ENCODE data around the gene GYS1. TPM values are rescaled to one million over a fixed set of nuclear protein-coding genes. Genes with fewer than 3 reads are reported as not detected.

The GYS1 gene
- total RNA-seq, 2 donors from 2014 or later, result 85.7 to 119 TPM

- peak overlapping the region; percentile 100 for H3K4me3 Mint-ChIP-seq
Measured at GRCh38 chr19:48968179-48968661, 24.9 kb downstream of the GYS1 start.

DNA sequence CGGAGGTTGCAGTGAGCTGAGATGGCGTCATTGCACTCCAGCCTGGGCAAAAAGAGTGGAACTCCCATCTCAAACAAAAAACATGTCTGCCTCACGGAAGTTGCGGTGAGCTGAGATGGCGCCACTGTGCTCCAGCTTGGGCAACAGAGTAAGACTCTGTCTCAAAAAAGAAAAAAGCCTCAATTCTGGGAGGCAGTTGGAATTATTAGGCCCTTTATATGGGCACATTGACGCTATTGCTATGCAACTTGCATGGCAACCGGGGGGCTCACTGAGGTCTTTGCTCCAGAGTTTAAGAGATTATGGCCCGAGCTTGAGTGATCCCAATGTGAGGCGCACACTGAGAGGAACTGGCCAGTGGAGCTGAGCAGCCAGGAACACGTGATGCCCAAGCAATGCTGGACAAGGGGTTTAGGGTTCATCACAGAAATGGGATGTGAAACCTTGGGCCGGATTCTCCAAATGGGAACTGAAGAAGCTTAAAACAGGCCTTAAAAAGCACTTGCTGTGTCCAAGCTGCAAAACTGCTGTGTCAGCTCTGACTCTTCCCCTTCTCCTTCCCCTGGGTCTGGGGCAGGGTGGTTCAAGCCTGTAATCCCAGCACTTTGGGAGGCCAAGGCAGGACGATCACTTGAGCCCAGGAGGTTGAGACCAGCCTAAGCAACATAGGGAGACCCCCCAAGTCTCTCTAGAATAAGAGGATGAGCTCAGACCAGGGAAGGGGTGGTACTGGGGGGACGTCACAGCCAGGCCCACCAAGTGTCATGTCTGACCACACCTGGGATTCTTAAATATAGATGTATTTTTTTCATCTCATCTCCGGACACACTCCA lies 25.5 kb downstream of the GYS1 start:
- Mint-ChIP-seq H3K27ac (peak overlapping the region; percentile 86 to 99), H3K36me3 (peaks cover 7% of the 10 kb centered on the region), H3K4me1 (ENCODE audit: low read depth in 2 of 2) (peaks cover 47 to 53% of the 10 kb centered on the region in 2 donors), H3K9me3 (no peaks in the 10 kb centered on the region), H3K4me3 (peak overlapping the region; percentile 100), H3K27me3 (no peaks in the 10 kb centered on the region)
- ATAC-seq (no peak), DNase-seq (ENCODE audit: low spot score) (no peak)

More at GRCh38 chr19:48968179-48968661, 24.9 kb downstream of the GYS1 start:
- Mint-ChIP-seq H3K4me1 (ENCODE audit: low read depth in 2 of 2) (peaks cover 41 to 46% of the 10 kb centered on the region in 2 donors), H3K9me3 (no peaks in the 10 kb centered on the region), H3K27me3 (no peaks in the 10 kb centered on the region), H3K36me3 (peaks cover 7% of the 10 kb centered on the region), H3K27ac (peak overlapping the region; percentile 18 to 86)
- no peak for DNase-seq (ENCODE audit: low spot score)
- ATAC-seq, result no peak

GRCh38 chr19:48966541-48967345 lies 26.4 kb downstream of the GYS1 start:
- peaks cover 7% of the 10 kb centered on the region for H3K36me3 Mint-ChIP-seq

GRCh38 chr19:48965806-48966540 lies 27.1 kb downstream of the GYS1 start:
- DNase-seq (ENCODE audit: low spot score) (peak; percentile 89), ATAC-seq (peak; percentile 61 to 66)
- Mint-ChIP-seq H3K27me3 (no peaks in the 10 kb centered on the region), H3K4me1 (ENCODE audit: low read depth in 2 of 2) (peaks cover 55 to 63% of the 10 kb centered on the region in 2 donors), H3K4me3 (peak overlapping the region; percentile 100), H3K36me3 (peaks cover 7% of the 10 kb centered on the region), H3K27ac (peak overlapping the region; percentile 98 to 99), H3K9me3 (no peaks in the 10 kb centered on the region)

More at GRCh38 chr19:48966541-48967345, 26.4 kb downstream of the GYS1 start:
- no peak for ATAC-seq
- peaks cover 56 to 61% of the 10 kb centered on the region in 2 donors for H3K4me1 Mint-ChIP-seq (ENCODE audit: low read depth in 2 of 2)
- no peaks in the 10 kb centered on the region for H3K9me3 Mint-ChIP-seq
- H3K27me3 Mint-ChIP-seq, result no peaks in the 10 kb centered on the region
- DNase-seq (ENCODE audit: low spot score), result no peak
- peak overlapping the region; percentile 98 to 99 for H3K27ac Mint-ChIP-seq
- H3K4me3 Mint-ChIP-seq, result peak overlapping the region; percentile 100

- Mint-ChIP-seq H3K27ac (peak within 1 kb of the TSS; percentile 98 to 99), H3K9me3 (no peaks in the 10 kb centered on the region), H3K4me1 (ENCODE audit: low read depth in 2 of 2) (peaks cover 52 to 60% of the 10 kb centered on the region in 2 donors), H3K27me3 (no peaks in the 10 kb centered on the region), H3K4me3 (peak within 1 kb of the TSS; percentile 100), H3K36me3 (peaks cover 7% of the 10 kb centered on the region)
- DNase-seq (ENCODE audit: low spot score) (peak; percentile 98), ATAC-seq (peak; percentile 85 to 87)
Measured at GRCh38 chr19:48965040-48965805, 27.9 kb downstream of the GYS1 start, which contains the start of gene FTL. Gene FTL, plus strand, starts transcription at chr19:48965309. Its CDS starts 199 bp downstream, at chr19:48965508.

DNA sequence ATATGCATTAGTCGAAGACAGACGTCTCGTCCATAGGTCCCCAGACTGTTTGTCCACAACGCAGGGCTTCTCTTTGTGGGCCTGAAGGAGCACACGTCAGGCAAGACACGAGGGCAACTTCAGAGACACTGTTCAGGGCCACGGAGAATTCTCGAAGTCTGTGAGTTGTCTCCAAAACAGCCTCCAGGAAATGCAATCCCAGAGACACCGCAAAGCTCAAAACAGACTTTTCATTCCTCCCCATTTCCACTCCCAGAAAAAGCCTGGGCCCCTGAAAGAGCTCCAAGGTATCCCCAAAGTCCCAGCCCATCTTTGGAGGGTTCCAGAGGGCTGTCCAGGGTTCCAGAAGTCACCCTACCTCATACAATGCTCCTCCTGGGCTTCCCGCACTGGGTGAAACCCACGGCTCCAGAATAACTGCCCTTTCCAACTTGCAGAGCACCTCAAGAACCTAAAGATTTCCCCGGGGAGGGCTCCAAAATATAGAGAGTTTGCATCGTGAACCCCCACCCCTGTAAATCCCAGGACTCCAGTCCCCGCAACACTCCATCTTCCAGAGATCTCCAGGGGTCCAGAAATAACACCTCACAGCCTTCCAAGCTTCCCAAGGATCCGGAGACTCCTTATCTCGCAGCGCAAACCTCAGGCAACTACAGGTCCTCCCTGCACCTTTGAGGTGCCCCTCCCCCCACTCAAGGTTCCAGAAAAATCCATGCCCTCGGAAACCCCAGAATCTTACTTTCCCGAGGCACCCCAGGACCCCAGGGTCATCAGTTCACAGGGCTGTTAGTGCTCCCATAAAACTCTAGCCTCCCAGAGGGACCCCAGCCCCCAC lies 28.7 kb downstream of the GYS1 start:
- Mint-ChIP-seq H3K36me3 (peaks cover 7% of the 10 kb centered on the region), H3K27me3 (no peaks in the 10 kb centered on the region), H3K27ac (peak overlapping the region; percentile 98 to 99), H3K9me3 (no peaks in the 10 kb centered on the region), H3K4me1 (ENCODE audit: low read depth in 2 of 2) (peaks cover 52 to 60% of the 10 kb centered on the region in 2 donors), H3K4me3 (peak overlapping the region; percentile 100)
- no peak for ATAC-seq
- no peak for DNase-seq (ENCODE audit: low spot score)

DNA sequence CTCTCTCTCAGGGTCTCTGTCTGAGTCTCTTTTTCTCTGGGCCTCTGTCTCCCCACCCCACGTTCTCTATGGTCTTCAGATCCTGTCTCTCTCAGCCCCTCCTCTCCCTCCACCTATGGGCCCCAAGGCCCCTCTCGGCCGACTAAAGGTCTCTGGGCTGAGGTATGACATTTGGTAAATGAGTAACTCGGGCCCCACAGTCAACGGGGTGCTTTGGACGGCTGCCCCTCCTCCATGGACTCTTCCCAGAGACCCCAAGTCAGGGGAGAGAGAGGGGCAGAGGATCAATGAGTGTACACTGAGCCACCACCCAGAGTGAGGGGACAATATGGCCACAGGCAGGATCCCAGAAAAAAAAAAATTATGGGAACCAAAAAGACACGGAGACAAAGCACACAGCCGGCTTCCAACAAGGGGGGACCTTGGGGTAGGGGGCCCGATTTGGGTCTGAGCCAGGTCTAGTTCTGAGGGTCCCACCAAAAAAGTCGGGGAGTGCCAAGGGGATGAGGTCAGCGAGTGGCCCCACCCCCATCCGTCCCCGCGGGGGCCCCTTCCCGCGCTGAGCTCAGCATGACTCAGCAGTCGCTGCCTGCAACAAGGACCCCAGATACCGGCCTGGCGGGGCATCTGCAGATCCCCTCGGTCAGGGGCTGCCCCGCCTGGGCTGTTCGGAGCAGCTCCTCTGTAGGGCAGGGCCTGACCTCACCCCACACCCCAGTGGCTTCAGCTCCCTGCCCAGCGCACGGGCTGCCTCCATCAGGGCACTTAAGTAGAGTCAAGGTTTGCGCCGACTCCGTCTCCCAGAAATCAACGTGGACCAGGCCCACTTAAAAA lies 29.5 kb downstream of the GYS1 start:
- Mint-ChIP-seq H3K27me3 (no peaks in the 10 kb centered on the region), H3K9me3 (no peaks in the 10 kb centered on the region), H3K27ac (peak overlapping the region; percentile 98 to 99), H3K36me3 (peaks cover 7% of the 10 kb centered on the region), H3K4me3 (peak overlapping the region; percentile 100), H3K4me1 (ENCODE audit: low read depth in 2 of 2) (peaks cover 55 to 63% of the 10 kb centered on the region in 2 donors)
- DNase-seq (ENCODE audit: low spot score) (peak; percentile 88), ATAC-seq (peak; percentile 7 to 52)

DNA sequence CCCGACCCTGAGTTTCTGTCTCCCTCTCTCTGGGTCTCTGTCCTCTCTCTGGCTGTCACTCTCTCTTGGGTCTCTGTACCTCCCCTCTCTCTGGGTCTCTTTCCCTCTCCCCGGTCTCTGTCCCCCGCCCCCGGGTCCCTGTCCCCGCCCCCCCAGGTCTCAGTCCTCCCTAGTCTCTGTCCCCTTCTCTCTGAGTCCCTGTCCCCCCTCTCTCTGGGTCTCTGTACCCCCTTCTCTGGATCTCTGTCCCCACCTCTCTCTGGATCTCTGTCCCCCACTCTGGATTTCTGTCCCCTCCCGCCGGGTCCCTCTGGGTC lies 30.3 kb downstream of the GYS1 start:
- peak overlapping the region; percentile 98 to 99 for H3K27ac Mint-ChIP-seq
- peak overlapping the region; percentile 100 for H3K4me3 Mint-ChIP-seq
- H3K27me3 Mint-ChIP-seq, result no peaks in the 10 kb centered on the region
- no peaks in the 10 kb centered on the region for H3K9me3 Mint-ChIP-seq
- ATAC-seq (no peak), DNase-seq (ENCODE audit: low spot score) (no peak)
- H3K36me3 Mint-ChIP-seq, result peaks cover 7% of the 10 kb centered on the region
- H3K4me1 Mint-ChIP-seq (ENCODE audit: low read depth in 2 of 2), result peaks cover 57 to 58% of the 10 kb centered on the region in 2 donors

DNA sequence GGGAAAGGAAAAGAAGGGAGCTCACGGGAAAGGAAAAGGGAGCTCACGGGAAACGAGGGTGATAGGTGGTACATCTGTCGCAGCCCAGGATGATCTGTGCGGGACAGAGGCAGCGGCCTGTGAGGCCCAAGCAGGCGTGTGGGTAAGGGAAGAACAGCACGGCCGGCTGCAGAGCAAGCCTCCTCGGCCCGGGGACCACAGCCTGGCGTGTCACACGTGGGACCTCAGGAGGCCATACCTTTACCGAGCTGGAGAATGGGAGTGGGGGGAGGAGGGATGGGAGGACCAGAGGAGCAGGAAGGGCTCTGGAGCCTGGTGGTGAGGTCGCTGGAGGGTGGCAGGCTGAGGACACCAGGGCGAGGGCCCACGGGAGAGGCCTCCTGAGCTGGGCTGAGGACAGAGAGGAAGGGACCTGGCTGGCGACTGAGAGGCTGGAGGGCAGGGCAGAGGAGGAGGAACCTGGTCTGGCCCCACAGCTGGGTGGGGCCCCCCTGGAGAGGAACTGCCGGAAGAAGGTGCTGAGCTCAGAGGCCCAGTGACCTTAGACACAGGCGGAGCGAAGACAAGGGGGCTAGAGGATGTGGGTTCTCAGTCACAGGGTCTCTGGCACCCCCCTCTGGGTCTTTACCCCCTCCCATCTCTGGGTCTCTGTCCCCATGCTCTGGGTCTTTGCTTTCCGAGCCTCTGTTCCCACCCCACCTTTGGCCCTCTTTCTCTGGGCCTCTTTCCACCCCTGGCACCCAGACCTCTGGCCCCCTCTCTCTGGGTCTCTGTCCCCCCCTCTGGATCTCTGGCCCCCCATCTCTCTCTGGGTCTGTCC lies 30.9 kb downstream of the GYS1 start:
- peaks cover 7% of the 10 kb centered on the region for H3K36me3 Mint-ChIP-seq
- H3K27ac Mint-ChIP-seq, result peak overlapping the region; percentile 98 to 99
- H3K27me3 Mint-ChIP-seq, result no peaks in the 10 kb centered on the region
- H3K4me1 Mint-ChIP-seq (ENCODE audit: low read depth in 2 of 2), result peaks cover 57 to 58% of the 10 kb centered on the region in 2 donors
- ATAC-seq (peak in 1 of 2 donors; percentile 54), DNase-seq (ENCODE audit: low spot score) (peak; percentile 83)
- H3K9me3 Mint-ChIP-seq, result no peaks in the 10 kb centered on the region
- peak overlapping the region; percentile 100 for H3K4me3 Mint-ChIP-seq

- H3K36me3 Mint-ChIP-seq, result peaks cover 6% of the 10 kb centered on the region
- peaks cover 54 to 60% of the 10 kb centered on the region in 2 donors for H3K4me1 Mint-ChIP-seq (ENCODE audit: low read depth in 2 of 2)
- no peak for DNase-seq (ENCODE audit: low spot score)
Measured at GRCh38 chr19:48961673-48962028, 31.5 kb downstream of the GYS1 start.

More at GRCh38 chr19:48961673-48962028, 31.5 kb downstream of the GYS1 start:
- Mint-ChIP-seq H3K27ac (peak overlapping the region; percentile 98 to 99), H3K27me3 (no peaks in the 10 kb centered on the region), H3K9me3 (no peaks in the 10 kb centered on the region), H3K4me3 (peak overlapping the region; percentile 100)
- ATAC-seq, result no peak
